HG03457 (cell line): ENCODE data around the gene ARHGAP19.
"Not testable (repeated sequence)": the region's sequence is repeated elsewhere in the genome, so short reads cannot be mapped to it uniquely, and the experiment has no call there.

Experiments used
- ATAC-seq: cut with Tn5 transposase; IDR thresholded peaks from one replicate; pipeline ENCODE4 v1.9.1; 2021; ENCODE audit warnings: moderate number of reproducible peaks; ENCODE audit not compliant: unreplicated experiment

ARHGAP19 gene

GRCh38 chr10:97321804-97322190 is 29.4 kb upstream of the ARHGAP19 start:
- ATAC-seq, result no peak

GRCh38 chr10:97321032-97321803 is 28.8 kb upstream of the ARHGAP19 start:
- no peak for ATAC-seq

DNA sequence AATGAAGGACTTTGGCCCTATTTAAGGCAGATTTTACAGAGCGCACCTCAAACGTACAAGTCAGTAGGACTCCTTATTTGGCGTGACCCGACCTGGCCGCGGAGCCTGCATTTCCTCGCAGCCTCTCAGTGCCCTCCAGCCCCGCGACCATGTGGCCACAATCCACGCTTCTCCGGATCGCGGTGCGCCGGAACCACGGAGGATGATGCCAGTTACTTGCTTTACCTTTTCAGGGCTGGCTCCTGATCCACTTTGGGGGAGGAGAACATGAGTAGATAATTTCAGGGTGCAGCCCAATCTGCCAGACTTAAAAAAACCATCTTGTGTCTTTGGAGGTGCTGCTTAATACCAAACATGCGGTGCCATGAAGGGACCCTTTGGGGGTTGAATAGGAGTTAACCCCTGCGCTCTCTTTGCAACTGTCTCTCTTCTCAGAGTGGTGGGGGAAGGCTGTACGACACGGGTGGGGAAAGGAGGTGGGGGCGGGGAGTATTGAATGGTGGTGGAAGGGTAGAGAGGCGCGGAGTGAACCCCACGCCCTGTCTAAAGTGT is 28.1 kb upstream of the ARHGAP19 start:
- ATAC-seq, result no peak

GRCh38 chr10:97319671-97320479 is 27.4 kb upstream of the ARHGAP19 start:
- ATAC-seq, result no peak

DNA sequence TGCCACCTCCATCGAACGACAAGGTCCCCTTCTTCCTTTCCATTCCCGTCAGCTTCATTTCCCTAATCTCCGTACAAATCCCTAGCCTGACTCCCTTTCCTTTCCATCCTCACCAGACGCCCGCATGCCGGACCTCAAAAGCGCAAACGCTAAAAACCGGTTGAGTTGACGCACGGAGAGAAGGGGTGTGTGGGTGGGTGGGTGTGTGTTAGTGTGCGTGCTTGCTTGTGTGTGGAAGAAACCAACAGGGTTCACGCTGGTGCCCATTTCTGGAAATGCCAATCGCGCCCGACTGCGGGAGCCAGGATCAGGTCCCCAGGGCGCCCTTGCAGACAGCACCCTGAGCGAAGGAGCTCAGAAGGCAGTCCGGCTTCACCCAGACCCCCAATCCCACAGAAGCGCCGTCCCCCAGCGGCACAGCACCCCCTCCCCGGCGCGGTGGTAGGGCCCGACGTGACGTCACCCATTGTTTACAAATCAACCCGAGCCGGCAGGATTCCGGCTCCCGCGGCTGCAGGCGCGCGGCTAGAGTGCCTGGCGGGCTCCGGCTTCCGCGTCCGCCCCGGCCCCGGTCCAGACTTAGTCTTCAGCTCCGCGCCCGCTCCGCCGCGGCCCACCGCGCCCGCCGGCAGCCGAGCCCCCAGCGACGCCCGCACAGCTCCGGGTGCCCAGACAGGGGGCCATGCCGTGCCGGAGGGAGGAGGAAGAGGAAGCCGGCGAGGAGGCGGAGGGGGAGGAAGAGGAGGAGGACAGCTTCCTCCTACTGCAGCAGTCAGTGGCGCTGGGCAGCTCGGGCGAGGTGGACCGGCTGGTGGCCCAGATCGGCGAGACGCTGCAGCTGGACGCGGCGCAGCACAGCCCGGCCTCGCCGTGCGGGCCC is 26.6 kb upstream of the ARHGAP19 start, which contains the start of gene FRAT1:
Gene FRAT1 (plus strand): TSS at position 500 of the 880 bp plus-strand sequence. CDS start 183 bp downstream, at position 683.
- ATAC-seq, result peak; percentile 64

DNA sequence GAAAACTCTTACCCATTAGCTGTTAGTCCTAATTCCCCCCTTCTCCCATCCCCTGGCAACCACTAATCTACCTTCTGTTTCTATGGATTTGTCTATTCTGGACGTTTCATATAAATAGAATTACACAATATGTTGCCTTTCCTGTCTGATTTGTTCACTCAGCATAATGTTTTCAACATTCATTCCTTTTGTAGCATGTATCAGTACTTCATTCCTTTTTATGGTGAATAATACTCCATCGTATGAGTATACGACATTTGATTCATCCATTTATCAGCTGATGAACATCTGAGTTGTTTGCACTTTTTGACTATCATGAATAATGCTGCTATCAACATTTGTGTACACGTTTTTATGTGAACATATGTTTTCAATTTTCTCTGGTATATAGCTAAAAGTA is 22.2 kb upstream of the ARHGAP19 start:
- no peak for ATAC-seq

DNA sequence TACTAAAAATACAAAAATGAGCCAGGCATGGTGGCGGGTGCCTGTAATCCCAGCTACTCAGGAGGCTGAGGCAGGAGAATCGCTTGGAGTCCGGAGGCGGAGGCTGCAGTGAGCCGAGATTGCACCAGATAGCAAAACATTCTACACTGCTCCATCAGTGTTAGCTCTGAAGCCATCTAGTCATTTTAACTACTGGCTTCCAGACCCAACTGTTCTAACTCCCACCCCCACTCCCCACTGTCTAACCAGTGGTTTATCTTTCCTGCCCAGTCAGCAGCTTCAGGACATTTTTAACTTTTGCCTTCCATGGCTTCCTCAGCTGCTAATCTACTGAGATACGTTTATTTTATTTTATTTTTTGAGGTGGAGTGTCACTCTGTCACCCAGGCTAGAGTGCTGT is 20.5 kb upstream of the ARHGAP19 start:
- ATAC-seq, result no peak

DNA sequence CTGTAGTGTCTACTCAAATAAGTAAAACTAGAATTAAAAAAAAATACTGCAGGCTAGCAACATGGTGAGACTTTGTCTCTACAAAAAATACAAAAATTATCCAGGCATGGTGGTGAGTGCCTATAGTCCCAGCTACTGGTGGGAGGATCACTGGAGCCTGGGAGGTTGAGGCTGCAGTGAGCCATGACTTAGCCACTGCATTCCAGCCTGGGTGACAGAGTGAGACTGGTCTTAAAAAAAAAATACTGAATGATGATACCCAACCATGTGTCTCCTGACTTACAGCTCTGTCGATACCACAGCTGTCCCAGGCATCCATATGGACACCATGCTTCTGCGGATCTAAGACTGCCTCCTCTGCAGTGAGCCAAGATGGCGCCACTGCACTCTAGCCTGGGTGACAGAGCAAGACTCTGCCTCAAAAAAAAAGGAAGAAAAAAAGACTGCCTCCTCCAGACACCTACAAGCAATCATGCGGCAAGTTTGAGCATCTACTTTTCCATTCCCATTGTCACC is 18.7 kb upstream of the ARHGAP19 start:
- no peak for ATAC-seq

DNA sequence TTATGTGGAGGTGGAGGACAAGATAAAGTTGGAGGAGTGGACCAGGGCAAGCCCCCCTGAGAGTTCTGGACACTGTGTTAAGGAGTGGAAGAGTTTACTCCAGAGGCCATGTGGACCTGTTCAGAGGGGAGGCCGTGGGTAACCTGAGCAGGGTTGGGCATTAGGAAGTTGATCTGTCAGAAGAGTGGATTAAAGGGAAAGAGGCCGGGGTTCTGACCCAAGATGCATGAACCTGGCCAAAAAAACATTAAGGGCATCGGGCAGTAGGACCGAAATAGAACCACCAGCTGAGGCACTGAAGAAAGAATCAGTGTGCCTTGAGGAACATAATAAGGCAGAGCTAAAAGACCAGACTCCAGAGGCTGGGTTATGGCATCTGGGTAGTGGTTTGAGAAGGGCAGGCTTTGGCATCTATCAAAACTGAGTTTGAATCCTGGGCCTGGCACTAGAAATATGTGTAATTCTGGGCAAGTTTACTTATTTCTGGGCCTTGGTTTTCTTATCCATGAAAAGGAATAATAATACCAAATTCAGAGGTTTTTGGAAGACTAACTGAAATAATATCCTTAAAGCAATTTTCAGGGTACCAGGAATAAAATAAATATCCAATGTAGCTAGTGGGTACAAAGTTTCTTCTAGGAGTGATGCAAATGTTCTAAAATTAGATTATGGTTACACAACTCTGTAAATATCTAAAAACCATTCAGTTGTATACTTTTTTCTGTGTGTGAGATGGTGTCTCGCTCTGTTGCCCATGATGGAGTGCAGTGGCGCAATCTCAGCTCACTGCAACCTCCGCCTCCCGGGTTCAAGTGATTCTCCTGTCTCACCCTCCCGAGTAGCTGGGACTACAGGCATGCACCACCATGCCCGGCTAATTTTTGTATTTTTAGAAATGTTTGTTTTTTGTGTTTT is 15.7 kb upstream of the ARHGAP19 start:
- no peak for ATAC-seq

DNA sequence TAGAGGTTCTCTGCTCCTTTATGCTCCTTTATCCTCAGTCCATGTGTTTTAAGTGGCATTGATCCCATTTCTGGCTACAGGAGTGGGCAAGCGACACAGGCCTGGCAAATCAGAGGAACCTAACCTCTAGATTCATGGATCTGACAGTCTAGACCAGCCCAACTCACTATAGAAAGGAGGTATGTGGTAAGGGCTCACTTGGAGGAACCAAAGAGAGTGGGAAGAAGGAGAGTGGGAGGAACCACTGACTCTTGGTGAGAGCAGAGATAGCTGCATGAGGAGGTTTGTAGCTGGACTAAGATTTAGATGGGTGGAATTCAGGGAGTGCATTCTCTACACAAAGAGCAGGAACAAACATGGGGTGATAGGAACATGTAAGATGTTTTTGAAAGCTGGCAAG is 15.0 kb upstream of the ARHGAP19 start:
- no peak for ATAC-seq

- no peak for ATAC-seq
Observed at GRCh38 chr10:97302088-97302791, 9.8 kb upstream of the ARHGAP19 start.

DNA sequence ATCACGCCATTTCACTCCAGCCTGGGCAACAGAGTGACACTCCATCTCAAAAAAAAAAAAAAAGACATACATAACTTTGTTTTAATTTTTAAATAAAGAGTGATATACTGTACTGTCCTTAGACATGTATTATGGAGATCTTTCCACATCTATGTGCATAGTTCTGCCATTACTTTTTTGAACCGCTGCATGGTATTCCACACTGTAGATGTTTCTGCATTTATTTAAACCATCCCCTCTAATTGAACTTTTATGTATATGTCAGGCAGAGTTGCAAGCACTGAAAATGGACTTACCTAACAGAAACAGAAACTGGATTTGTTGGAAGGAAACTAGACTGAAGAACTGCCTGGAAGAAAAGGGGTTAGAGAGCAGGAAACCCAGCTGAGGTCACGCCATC is 8.5 kb upstream of the ARHGAP19 start:
- ATAC-seq, result no peak

GRCh38 chr10:97298223-97298571 is 5.8 kb upstream of the ARHGAP19 start:
- no peak for ATAC-seq

- ATAC-seq, result no peak
Observed at GRCh38 chr10:97297556-97298222, 5.3 kb upstream of the ARHGAP19 start.

DNA sequence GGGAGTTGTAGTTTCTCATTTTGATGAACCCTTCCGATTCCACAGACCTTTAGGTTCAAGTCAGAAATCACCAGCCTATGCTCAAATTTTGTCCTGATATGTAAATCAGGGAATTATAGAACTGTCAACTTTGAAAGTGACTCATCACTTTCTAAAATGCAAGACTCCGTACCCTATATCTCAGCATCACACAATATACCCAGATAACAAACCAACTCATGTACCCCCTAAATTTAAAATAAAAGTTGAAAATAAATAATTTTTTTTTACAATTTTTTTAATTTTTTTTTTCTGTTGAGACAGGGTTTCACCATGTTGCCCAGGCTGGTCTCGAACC is 393 bp upstream of the ARHGAP19 start:
- no peak for ATAC-seq

- ATAC-seq, result no peak
Observed at GRCh38 chr10:97291357-97292096, 910 bp downstream of the ARHGAP19 start.

GRCh38 chr10:97290576-97291356 is 1.7 kb downstream of the ARHGAP19 start:
- ATAC-seq, result not testable (repeated sequence)
